ENCODE measurements around the gene SH2B2.

SH2B2 gene

DNA sequence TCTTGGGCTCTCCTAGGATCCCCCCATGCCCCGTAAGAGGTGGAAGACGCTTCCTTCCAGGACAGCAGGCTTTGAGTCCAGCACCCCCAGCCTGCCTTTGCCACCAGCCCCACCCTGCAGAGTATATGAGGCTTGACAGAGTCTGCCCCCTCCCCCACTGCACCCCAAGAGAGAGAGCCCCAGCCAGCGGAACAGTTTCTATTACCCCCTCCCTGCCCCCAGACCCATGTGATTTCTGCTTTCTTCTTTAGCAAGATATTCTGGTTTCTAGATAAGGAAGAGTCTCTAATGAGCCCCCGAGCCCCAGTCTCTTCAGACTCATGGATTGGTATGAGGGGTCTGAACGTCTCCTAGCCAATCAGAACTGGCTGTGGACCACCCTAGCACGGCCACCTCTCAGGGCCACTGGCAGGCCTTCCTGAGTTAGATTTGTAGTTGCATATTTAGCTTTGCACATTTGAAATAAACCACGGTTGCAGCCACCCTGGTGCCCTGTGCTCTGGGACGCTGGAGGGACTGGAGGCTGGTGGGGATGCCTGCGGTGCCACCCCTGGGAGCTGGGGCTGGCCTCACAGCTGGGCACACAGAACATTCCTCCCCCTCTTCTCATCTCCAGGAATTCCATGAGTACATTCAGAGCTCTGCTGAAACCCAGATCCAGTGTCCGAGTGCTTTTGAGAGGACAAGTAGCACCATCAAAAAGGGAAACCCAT is 3.0 kb upstream of the SH2B2 start:
- intact Hi-C loops (cut with DNase I): loop anchor here (5.0 kb wide), 1 partner anchor 109 kb away; no protein-coding TSS in a partner anchor
- no peak for DNase-seq

DNA sequence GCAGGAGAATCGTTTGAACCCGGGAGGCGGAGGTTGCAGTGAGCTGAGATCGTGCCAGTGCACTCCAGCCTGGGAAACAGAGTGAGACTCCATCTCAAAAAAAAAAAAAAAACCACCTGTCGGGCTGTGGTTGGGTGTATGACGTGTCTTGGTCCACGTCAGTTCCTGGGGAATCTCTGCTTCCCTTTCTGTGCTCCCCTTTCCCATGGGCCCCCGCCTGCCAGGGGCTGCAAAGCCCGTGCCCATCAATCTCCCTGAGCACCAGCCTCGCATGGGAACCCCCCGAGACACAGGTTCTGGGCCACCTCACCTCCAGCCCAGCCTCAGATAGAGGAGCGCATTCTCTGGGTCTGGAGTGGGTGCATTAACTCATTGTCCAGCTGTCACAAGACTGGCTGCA is 2.3 kb upstream of the SH2B2 start:
- intact Hi-C loops (cut with DNase I): loop anchor here (5.0 kb wide), 1 partner anchor 108 kb away; no protein-coding TSS in a partner anchor
- DNase-seq: no peak

DNA sequence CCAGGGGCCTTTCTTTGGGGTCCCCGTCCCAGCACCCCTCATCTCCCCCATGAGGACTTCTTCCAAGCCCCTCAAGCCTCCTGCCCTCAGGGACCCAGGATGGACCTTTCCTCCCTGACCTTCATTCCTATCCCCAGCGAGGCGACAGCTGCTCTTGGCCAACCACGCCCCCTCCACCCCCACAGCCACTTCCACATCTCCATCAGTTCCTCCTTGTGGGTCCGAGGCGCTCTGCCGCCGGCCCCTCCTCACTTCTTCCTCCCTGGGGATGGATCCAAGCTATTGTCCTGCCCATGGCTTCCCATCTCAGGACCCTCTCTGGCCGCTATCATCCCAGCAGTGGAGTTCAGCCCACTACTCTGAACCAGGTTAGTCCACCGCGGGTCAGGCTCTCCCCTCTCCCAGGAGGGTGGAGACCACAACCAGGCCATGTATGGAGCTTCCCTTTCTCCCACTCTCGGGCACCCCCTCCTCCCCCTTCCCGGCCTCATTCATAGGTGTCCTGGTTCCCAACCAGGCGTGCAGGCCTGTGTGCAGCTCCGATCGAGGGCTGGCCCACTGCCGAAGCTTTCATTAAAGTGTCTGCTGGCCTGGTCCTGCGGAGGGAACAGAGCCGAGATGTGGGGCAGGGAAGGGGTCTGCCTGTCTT is 1.7 kb upstream of the SH2B2 start:
- intact Hi-C loops (cut with DNase I): loop anchor here (5.0 kb wide), 1 partner anchor 107 kb away; no protein-coding TSS in a partner anchor

DNA sequence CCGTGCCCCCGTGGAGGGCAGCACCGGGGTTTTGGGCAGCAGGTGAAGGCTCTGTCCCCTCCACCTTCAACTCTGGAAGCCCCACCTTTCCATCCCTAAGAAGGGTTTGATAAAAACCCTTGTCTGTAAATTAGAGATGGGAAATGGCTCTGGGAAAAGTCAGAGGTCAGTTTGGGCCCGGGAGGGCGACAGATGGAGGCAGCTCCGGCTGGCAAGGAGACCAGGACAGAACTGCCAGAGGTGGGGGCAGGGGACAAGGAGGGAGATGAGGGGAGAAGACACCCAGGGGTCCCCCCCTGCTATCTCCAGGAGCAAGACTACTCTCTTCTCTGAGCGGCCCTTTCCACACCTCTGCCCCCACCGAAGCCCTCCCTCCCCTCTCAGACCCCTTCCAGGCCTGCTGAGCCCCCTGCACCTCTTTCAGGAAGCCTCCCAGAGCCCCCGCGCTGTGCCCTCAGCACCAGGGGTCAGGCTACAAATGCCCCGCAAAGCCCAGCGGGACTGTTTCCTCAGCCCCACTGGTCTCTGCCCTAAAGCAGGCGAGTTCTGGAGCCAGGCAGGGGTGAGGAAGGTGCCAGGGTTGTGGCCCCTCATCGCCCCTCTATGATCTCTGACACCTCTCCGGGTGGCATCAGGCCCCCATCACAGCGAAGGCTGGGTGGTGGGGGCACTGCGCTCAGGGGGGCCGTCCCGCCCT is 980 bp upstream of the SH2B2 start:
- DNase-seq: no peak
- intact Hi-C loops (cut with DNase I): no loop called here

More for the DNA sequence above, 1.7 kb upstream of the SH2B2 start:
- DNase-seq: peak in 34 of 42 donors; percentile 21 to 66 (median 43)

DNA sequence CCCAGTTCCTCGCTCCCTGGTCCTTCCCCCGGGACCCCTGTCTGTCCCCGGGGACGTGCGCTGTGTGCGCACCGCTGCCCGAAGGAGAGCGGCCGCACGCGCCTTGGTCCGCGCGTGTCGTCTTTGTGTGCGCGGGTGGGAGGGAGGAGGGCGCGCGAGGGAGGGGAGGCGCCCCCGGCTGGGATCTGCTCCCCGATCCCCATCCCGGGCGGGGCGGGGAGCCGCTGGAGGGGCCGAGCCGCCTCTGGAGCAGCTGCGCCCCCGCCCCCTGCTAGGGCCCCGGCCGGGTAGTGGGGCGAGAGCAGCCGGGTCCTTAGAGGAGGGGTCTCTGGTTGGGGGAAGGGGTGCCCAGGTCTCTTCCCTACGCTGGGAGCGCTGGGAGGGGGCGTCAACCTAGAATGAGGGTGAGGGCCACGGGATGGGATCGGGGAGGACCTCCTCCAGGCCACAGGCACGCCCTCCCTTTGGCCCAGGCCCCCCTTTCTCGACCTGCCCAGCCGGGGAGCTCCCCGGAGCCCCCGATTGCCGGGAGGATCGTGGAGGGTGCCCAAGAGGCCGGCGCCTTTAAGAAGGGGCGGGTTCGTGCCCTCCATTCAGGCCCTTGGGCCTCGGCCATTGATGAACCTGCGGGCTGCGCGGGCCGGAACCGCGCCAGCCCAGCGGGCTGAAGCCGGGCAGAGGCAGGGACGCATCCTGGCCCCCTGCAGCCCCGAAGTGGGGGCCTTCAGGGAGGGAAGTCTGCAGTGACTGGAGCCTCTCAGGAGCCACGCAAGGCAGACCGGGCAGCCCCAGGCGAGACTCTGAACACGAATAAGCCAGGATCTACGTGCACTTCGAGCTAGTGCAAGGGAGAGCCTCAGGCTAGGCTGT is 678 bp downstream of the SH2B2 start:
- peak in 35 of 42 donors; percentile 28 to 71 (median 43) for DNase-seq
- intact Hi-C loops (cut with DNase I): no loop called here

DNA sequence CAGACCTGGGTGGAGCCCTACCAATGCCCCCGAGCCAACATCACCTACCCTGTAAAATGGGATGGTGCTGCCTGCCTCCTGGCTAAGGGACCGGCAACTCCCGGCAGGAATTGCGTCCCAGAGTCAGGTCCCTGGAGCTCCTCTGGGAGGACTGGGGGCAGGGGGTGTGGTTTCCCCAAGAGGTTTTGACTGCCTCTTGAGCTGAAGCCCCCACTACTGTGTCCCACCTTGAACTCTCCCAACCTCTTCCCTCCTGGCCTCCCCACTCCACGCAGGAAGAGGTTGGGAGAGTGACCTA is 1.3 kb downstream of the SH2B2 start:
- intact Hi-C loops (cut with DNase I): no loop called here
- peak in 1 of 42 donors; percentile 29 for DNase-seq

DNA sequence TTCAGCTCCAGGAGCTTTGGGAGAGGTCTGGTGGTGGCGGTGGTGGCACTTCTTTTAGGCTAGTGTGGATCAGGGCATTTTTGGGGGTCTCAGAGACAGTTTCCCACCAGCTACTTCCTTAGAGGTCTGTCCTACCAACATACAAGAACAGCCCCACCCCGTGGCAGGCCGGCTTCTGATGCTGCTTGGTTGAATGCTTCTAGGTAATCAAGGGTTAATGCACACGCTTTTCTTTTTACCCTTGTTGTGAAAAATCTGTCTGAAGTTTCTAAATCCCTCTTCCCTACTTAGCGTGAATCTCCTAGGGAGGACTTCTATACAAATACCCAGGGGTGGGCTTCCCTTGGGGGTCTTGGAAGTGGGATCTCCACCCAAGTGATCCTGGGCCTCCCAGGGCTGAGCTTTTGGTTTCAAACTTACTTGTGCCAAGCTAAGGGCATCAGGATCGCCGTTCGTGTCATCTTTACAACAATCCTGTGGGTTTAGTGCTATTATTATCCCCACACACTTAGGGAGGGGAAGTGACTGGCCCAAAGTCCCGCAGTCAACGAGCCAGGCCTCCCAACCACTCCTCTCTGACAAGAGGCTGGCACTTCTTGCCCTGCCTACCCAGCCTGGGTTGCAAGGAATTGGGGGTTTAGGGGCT is 1.7 kb downstream of the SH2B2 start:
- intact Hi-C loops (cut with DNase I): no loop called here

DNA sequence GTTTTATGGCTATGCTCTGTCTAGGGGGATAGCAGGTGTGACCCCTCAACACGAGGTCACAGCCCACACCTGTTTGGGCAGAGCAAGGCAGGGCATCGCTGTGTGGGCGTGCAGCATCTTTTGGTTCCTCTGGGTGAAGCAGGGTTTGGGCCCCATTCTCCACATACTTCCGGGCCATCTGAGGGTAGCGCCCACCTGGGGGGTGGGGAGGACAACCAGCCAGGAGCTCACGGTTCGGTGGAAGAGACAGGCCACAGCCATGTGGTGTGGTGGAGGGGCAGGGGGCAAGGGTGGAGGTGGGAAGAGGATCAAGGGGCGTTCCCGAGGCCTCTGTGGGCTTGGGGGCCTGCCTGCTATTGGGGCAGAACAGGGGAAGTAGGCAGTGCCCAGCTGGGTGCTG is 2.4 kb downstream of the SH2B2 start:
- intact Hi-C loops (cut with DNase I): no loop called here
- DNase-seq: no peak

More for the DNA sequence above, 1.7 kb downstream of the SH2B2 start:
- DNase-seq: peak in 2 of 42 donors; percentile 20 to 29

DNA sequence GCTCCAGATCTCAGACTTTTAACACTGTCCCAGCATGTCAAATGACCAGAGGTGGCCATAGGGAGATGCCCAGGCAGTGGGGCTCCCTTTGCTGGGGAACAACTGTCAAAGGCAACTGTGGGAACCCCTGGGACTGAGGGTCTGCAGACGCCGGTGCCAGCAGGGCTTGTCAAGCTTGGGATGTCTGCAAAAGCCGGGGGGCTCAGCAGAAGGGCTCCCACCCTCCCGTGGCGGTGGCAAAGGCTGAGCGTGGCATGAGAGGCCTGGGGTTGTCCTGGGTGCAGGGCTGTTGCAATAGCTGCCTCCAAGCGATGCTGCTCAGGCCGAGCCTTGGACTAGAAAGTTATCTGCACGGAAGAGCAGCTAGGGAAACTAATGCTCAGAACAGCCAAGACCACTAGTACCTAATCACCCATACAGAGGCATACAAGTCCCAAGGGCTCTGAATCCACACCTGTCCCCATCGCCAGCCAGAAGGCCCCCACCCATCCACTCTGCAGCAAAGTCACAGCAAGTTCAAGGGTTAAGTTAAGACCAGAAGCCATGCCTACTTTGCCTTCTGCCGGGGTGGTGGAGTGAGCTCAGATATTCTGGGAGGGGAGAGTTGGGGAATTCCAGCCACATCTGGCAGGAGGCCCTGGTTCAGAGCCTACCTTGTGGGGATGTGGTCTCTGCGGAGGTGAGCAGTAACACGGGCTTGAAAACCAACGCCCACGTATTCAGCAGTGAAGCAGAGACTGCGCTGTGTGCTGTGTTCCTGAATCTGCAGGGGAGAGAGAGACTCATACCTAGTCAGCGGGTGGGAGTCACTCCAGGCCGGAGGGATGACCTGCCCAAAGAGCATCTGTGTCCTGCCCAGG is 4.6 kb downstream of the SH2B2 start:
- intact Hi-C loops (cut with DNase I): no loop called here
- no peak for DNase-seq

DNA sequence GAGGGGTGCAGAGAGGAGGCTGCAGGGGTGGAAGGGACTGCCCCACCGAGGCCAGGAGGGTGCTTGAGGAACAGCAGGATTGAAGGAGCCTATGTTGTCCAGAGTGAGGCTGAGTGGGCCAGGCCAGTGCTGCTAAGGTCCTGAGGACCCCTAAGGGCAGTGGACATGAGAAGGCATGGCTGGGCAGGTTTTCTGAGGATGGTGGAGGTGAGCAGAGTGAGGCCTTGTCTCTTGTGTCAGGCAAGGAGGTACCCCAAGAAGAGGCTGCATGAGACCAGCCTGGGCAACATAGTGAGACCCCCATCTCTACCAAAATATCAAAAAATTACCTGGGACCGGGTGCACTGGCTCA is 5.2 kb downstream of the SH2B2 start:
- DNase-seq: no peak
- intact Hi-C loops (cut with DNase I): no loop called here

DNA sequence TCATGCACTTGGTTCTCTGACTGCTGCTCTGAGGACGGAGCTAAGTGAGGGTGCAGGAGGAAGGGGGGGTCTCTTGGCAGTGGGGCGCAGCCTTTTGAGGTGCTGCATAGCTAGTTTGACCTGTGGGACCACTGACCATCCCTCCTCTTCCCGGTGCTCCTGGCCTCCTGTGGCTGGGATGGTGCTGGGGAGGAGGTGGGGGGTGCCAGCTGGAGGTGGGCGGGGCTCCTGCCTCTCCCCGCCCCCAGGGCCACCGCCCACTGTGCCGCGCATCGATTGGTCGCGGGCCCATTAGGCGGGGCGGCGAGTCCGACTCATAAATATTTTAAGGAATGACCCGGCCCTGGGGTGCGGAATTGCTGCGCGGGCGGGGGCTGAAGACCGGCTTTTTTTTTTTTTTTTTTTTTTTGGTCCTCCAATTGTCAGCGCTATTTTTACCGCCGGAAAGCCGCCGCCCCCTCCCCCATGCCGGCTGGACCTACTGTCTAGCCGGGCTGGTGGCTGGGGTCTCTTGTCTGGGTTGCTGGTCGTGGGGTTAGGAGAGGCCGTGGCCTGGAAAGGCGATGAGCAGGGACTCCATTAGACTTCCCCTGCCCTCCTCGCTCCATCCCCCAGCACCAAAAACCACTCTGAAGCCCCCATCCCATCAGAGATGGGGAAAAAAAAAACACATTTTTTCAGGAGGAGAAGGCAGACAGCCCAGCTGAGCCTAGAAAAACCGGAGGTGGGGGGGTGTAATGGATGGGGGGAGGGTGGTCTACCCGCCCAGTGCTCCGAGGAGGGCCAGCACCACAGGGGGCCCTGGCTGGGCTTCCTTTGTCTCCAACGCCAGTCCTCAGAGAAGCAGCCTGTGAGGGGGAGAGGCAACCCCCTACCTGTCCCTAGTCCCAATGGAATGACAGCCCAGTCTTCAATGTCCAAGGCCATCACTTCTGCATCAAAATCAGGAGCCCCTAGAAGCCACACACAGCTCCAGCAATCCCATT is 6.4 kb downstream of the SH2B2 start:
- DNase-seq: no peak
- intact Hi-C loops (cut with DNase I): no loop called here

DNA sequence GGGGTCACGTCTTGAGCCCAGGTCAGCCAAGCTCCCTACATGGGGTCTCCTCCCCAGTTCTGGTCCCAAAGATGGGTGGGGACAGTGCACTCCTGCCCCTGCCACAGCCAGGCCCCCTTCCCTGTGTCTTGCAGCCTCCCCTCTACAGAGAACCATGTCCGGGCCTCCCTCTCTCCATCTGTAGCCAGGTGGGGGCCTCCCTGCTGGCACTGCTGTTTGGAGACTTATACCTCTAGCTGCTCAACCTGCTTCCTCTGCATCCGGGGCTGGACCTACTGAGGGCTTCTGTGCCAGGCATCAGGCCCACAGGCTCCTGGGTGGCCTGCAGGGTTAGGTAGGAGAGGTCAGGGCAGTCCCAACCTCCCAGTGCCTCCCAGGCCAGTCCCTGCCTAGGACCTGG is 7.9 kb downstream of the SH2B2 start:
- intact Hi-C loops (cut with DNase I): no loop called here
- DNase-seq: no peak

DNA sequence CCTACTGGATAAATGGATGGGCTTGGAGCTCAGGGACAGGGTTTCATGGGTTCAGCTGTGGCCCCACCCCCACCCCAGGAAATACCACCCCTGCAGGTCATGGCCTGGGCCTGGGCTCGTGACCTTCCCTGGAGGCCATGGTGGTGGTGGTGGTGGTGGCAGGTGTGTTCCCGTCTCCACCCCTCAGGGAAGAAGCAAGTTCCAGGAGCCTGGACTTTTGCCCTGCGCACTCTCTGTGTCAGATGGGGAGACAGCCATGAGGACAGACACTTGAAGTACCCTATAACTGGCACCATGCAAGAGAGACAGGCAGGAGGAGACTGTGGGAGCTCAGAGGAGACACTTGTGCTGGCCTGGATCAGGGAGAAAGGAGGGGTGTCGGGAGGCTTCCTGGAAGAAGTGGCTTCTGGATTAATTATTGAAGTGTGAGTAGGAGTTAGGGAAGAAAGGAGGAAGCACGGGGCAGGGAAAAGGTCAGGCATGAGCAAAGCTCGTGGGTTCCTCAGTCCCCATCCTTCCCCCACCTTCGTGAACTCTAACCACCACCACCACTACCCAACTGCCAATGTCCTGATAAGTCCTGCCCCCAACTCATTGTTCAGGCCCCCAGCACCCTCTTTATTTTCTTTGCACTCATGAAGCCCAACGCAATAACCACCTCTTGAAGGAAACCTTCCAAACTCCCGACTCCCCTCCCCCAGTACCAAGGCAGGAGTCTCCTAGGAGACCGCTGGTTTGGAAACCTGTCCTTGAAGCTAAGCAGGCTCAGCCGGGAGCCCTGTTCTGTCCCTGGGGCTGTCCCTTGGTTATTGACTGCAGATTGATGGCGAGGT is 8.9 kb downstream of the SH2B2 start:
- intact Hi-C loops (cut with DNase I): no loop called here
- DNase-seq: no peak

DNA sequence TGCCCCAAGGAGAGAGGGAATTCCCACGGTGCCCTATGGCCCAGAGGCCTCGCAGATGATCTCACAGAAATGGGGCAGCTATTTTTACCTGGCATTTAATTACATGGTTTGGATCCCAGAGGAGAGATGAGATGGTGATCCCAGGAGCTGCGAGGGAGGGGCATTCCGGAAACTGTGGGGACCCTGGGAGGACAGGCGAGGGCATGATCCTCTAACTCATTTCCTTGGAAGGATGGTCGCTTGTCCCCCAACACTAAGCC is 9.4 kb downstream of the SH2B2 start:
- DNase-seq: no peak
- intact Hi-C loops (cut with DNase I): no loop called here

DNA sequence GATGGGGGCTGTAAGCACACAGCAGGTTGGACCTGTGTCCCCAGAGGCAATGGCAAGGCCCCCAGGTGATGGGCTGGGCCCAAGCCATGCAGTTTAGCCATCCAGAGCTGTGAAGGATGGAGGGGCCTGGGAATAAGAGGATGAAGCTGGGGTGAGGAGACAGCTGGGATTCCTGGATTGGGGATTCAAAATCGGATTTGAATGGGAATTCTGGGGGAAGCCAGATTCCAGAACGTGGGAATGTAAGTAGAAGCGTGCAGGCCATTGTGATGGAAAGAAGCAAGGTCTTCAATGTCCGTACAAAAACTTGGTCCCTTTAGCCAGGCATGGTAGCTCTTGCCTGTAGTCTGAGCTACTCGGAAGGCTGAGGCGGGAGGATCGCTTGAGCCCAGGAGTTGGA is 9.8 kb downstream of the SH2B2 start:
- DNase-seq: no peak
- intact Hi-C loops (cut with DNase I): no loop called here

DNA sequence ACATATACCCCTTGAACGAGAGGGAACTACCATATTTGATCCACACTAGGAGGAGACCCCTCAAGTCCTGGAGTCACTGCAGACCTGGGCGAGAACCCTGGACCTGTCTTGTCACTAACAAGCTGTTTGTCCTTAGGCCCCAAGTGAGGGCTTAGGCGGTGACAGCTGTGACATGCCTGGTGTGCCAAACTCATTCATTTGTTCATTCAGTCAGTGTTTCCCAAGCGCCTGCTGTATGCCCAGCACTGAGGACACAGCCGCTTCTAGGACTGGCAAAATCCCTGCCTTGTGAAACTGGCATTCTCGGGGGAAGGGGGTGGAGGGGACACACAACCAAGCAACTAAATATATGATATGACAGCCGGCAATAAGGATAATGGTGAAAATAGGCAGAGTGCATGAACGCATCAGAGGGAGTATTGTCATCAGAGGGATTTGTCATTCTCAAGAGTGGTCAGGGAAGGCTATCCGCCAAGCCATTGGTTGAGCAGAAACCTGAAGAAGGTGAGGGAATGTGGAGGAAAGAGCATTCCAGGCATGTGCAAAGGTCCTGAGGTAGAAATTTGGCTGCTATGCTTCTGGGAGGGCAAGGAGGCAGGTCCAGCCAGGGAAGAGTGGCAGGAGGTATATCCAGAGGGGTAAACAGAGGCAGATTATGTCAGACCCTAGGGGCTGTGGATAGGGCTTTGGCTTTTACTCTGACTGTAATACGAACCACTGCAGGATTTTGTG is 11.0 kb downstream of the SH2B2 start:
- intact Hi-C loops (cut with DNase I): no loop called here
- no peak for DNase-seq

All from head of caudate nucleus (tissue), 42 donors.